ENCODE measurements around the gene GRIN1.

DNA sequence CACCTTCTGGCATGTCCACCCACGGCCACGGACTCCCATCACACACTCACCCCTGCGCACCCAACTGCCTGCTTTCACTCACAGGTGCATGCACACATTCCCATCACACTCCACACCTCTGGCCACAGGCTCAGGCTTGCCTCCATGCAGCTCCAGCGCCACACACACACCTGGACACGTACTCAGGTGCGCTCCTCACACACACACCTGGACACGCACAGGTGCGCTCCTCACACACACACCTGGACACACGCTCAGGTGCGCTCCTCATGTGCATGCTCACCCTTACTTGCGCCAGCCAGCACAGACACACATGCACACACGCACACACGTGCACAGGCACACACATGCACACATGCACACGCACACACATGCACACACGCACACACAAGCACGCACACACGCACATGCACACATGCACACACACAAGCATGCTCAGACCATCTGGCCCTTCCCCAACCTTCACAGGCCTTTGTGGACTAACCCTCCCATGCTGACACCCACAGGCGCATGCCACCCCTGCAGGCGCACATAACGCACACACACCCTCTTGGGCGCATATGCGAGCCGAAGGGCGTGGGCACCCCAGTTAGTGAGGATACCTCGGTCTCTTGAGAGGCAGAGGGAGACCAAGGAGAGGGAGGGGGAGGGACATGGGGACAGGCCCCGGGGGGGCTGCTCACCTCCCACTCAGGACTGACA lies 8.3 kb downstream of the GRIN1 start:
- TF ChIP-seq GATA2 (IDR thresholded peaks at IDR 0.05; ENCODE audit: low read depth, low read length) (no peak), GATA3 (IDR thresholded peaks at IDR 0.05; ENCODE audit: low read depth, low read length) (no peak)

Measured in SH-SY5Y (cell line).